Adrenal gland (tissue), 12 donors: ENCODE measurements around the gene RASL10B. TPM values are rescaled to one million over a fixed set of nuclear protein-coding genes. Genes with fewer than 3 reads are reported as not detected.

Experiments used
- DNase-seq, 7 donors: peaks; one replicate each; pipeline ENCODE4 v3.0.0-alpha.2; 2019 to 2020
- H3K27ac ChIP-seq, 5 donors: fragments of 200-600 bp; sonication (generic) in 4 of 5; 1 replicate in 3 of 5; 2 replicates in 2 of 5; pipeline versions ENCODE4 v1.5.1 to v1.8.0; 2016 to 2020; ENCODE audit warnings: mild to moderate bottlenecking in 1 of 5
- H3K27me3 ChIP-seq: fragments of 200-600 bp; 2 replicates; pipeline ENCODE4 v1.8.0; 2021
- H3K36me3 ChIP-seq, 2 donors: fragments of 200-600 bp; replicated peaks in 1 of 2; 1 replicate in 1 of 2; 2 replicates in 1 of 2; pipeline versions ENCODE4 v1.5.1 to v1.8.0; 2018 to 2022
- H3K4me1 ChIP-seq, 2 donors: fragments of 200-600 bp; replicated peaks in 1 of 2; 1 replicate in 1 of 2; 2 replicates in 1 of 2; pipeline versions ENCODE4 v1.5.1 to v1.8.0; 2018 to 2021
- H3K4me3 ChIP-seq, 4 donors: fragments of 200-600 bp; sonication (generic) in 3 of 4; one replicate each; pipeline ENCODE4 v1.5.1; 2016 to 2018
- H3K9me3 ChIP-seq, 3 donors: fragments of 200-600 bp; sonication (generic) in 1 of 3; replicated peaks in 1 of 3; 1 replicate in 2 of 3; 2 replicates in 1 of 3; pipeline versions ENCODE4 v1.5.1 to v1.8.0; 2016 to 2021
- CTCF ChIP-seq, 6 experiments: fragments of 450-650 bp in 4 of 6; fragments of 200-600 bp in 2 of 6; sonication (generic) in 1 of 6; IDR thresholded peaks; 1 replicate in 5 of 6; 2 replicates in 1 of 6; pipeline versions ENCODE4 v1.5.1 to v1.8.0; 2016 to 2021; ENCODE audit warnings: antibody characterized with exemption in 6 of 6, mild to moderate bottlenecking in 2 of 6, moderate library complexity in 1 of 6
- POLR2A ChIP-seq, 2 donors: fragments of 450-650 bp; IDR thresholded peaks; one replicate each; pipeline ENCODE4 v1.6.1; 2017; ENCODE audit warnings: antibody characterized with exemption in 2 of 2, mild to moderate bottlenecking in 2 of 2, moderate library complexity in 1 of 2
- WGBS, 4 donors: extraction: QIAGEN DNeasy Blood & Tissue Kit in 2 of 4; methylation state at CpG; one replicate each; pipeline versions ENCODE4 v1.1.5 to v1.1.7; 2013 to 2017; 5-methylcytosine and 5-hydroxymethylcytosine counted together
- intact Hi-C, 2 donors: fragments of 100-400 bp; cut with DNase I; formaldehyde crosslinking; loops; one replicate each; pipeline versions ENCODE4 v1.14.1 to v1.15.0; 2022 to 2023
- polyA plus RNA-seq, 3 donors: library from polyadenylated mRNA; stranded (reverse); fragments of 200-250 nt in 2 of 3; fragments of 350-450 nt in 1 of 3; fragmentation: Illumina TruSeq in 1 of 3; extraction: RNeasy Lipid Tissue Mini Kit (QIAGEN cat#74804) in 1 of 3; gene quantifications; one replicate each; pipeline ENCODE4 v1.2.3, GENCODE V29; 2013 to 2014
- total RNA-seq, 9 donors: library from RNA; depleted of rRNA in 4 of 9; stranded (reverse); fragments of >200 nt in 4 of 9; fragments of 120-200 nt in 1 of 9; fragmentation: NEBNext Ultra II Directional in 1 of 9; extraction: Animal tissue kit (Norgen Biotek cat#: 25700) in 1 of 9; gene quantifications; one replicate each; pipeline versions ENCODE4 v1.1.0 to v1.2.4, GENCODE V29; 2013 to 2023
- donor health status: healthy with polysubstance abuse.
- donor health status: Bipolar disorder and iron deficiency.
- donor health status: DM: yes; HTN: yes; CAD: no.
- donor health status: DM: no; HTN: no; CAD: no.
- donor health status: DM: no; HTN: no; CAD: no.
- donor health status: DM: yes; HTN: yes; CAD: no.

RASL10B gene
- total and polyA plus RNA-seq, 12 donors: 1.1 to 8.1 (median 2.1) TPM

GRCh38 chr17:35775583-35775982 is 44.1 kb downstream of the RASL10B start:
- 67 to 87% (median 76%) methylated on average over 6 of the region's 6 CpGs for whole genome bisulfite sequencing, 4 donors
- TF ChIP-seq POLR2A (IDR thresholded peaks at IDR 0.05) (no peak), CTCF (IDR thresholded peaks at IDR 0.05) (no peak)
- Histone ChIP-seq H3K9me3 (no peaks in the 10 kb centered on the region), H3K27me3 (no peaks in the 10 kb centered on the region), H3K27ac (no peak overlapping the region), H3K4me3 (no peak overlapping the region), H3K4me1 (no peaks in the 10 kb centered on the region), H3K36me3 (no peaks in the 10 kb centered on the region)
- DNase-seq: no peak
- intact Hi-C loops: no loop called here

- no peak for DNase-seq
- no peaks in the 10 kb centered on the region for H3K36me3 ChIP-seq
- no peaks in the 10 kb centered on the region for H3K9me3 ChIP-seq
- intact Hi-C loops: no loop called here
- peaks cover 8 to 9% of the 10 kb centered on the region in 2 donors for H3K4me1 ChIP-seq
- no peak overlapping the region for H3K27ac ChIP-seq
- WGBS, 4 donors: 93 to 97% (median 94%) methylated on average over 16 of the region's 16 CpGs
- no peaks in the 10 kb centered on the region for H3K27me3 ChIP-seq
- no peak overlapping the region for H3K4me3 ChIP-seq
- TF ChIP-seq CTCF (IDR thresholded peaks at IDR 0.05) (no peak), POLR2A (IDR thresholded peaks at IDR 0.05) (no peak)
These were observed 47.3 kb downstream of the RASL10B start for GRCh38 chr17:35778641-35779196.

DNA sequence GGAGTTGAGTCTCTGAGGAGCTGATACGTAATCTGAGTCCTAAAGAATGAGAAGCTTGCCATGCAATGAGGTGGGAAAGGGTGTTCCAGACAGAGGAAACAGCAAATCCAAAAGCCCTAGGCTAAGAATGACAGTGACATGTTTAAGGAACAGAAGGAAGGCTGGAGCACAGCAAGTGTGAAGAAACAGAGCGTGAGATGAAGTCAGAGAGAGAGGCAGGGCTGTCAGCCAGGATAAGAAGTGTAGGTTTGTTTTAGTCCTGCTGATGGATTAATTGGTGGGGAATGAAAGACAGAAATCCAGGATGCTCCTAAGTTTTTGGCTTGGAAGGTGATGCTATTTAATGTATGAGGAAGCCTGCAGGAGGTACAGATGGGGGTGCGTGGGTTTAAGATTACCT is 49.5 kb downstream of the RASL10B start:
- Histone ChIP-seq H3K36me3 (no peaks in the 10 kb centered on the region), H3K4me1 (peaks cover 19 to 25% of the 10 kb centered on the region in 2 donors), H3K9me3 (no peaks in the 10 kb centered on the region), H3K27me3 (no peaks in the 10 kb centered on the region), H3K27ac (no peak overlapping the region), H3K4me3 (no peak overlapping the region)
- intact Hi-C loops: no loop called here
- TF ChIP-seq CTCF (IDR thresholded peaks at IDR 0.05): no peak
- TF ChIP-seq POLR2A (IDR thresholded peaks at IDR 0.05): no peak
- 90 to 96% (median 91%) methylated on average over 3 of the region's 3 CpGs for WGBS, 4 donors
- no peak for DNase-seq

DNA sequence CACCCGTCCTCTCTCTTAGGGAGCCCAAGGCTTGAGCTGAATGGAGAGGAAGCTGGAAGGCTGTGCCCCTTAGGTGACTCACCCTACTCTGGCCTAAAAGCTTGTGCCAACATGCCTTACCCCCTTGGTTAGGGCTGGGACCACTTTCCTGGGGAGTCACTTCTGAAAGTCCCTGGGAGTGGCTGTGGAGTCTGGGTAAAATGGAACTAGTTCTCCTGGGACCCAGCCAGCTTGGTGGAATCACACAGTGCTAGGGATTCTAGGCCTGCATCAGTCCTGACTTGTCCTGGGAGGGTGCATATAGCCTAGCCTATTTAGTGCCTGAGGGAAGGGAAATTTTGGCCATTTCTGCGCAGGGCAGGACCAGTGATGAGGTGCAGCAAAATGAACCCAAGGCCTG is 53.5 kb downstream of the RASL10B start:
- Histone ChIP-seq H3K9me3 (no peaks in the 10 kb centered on the region), H3K36me3 (no peaks in the 10 kb centered on the region), H3K27me3 (no peaks in the 10 kb centered on the region), H3K27ac (peak overlapping the region in 2 of 5 donors; percentile 75 to 88), H3K4me1 (peaks cover 29 to 42% of the 10 kb centered on the region in 2 donors), H3K4me3 (no peak overlapping the region)
- DNase-seq: peak in 1 of 7 donors; percentile 15
- intact Hi-C loops: no loop called here
- TF ChIP-seq CTCF (IDR thresholded peaks at IDR 0.05) (no peak), POLR2A (IDR thresholded peaks at IDR 0.05) (no peak)
- 65 to 77% (median 71%) methylated on average over 2 of the region's 2 CpGs for WGBS, 4 donors
